Endometrium (tissue), 2 donors: Measurements from ENCODE around the gene FGFRL1.

Experiments
- FAIRE-seq: peaks from 2 replicates; lab custom pipeline; 2012; peaks lifted over from hg19 to GRCh38; lab: Jason Lieb, UNC
- donor health status: control.
- donor health status: control.

Gene FGFRL1

GRCh38 chr4:1011022-1011665, at the start of gene FGFRL1:
Gene FGFRL1, plus strand, starts transcription at chr4:1011626. Its CDS starts 860 bp downstream, at chr4:1012486.
- FAIRE-seq: no peak

GRCh38 chr4:962231-963208, 48.9 kb upstream of the FGFRL1 start:
- no peak for FAIRE-seq

- FAIRE-seq: no peak
These were observed 47.9 kb upstream of the FGFRL1 start for GRCh38 chr4:963276-964225.

- no peak for FAIRE-seq
These were observed 46.9 kb upstream of the FGFRL1 start for GRCh38 chr4:964346-965025.

- FAIRE-seq: no peak
These were observed 46.2 kb upstream of the FGFRL1 start for GRCh38 chr4:965048-965765.

- FAIRE-seq: no peak
These were observed 45.7 kb upstream of the FGFRL1 start for GRCh38 chr4:965766-966134.

- FAIRE-seq: no peak
These were observed 44.9 kb upstream of the FGFRL1 start for GRCh38 chr4:966266-967112.

- FAIRE-seq: no peak
These were observed 44.0 kb upstream of the FGFRL1 start for GRCh38 chr4:967113-968104.

GRCh38 chr4:968221-968620, 43.2 kb upstream of the FGFRL1 start:
- FAIRE-seq: no peak

- no peak for FAIRE-seq
These were observed 42.6 kb upstream of the FGFRL1 start for GRCh38 chr4:968621-969394.

GRCh38 chr4:970046-970745, 41.2 kb upstream of the FGFRL1 start:
- no peak for FAIRE-seq

- no peak for FAIRE-seq
These were observed 40.4 kb upstream of the FGFRL1 start for GRCh38 chr4:970854-971520.

- no peak for FAIRE-seq
These were observed 39.5 kb upstream of the FGFRL1 start for GRCh38 chr4:971666-972500.

GRCh38 chr4:972651-973424, 38.6 kb upstream of the FGFRL1 start:
- FAIRE-seq: no peak
